ENCODE measurements around the gene CCDC197.

CCDC197 gene

GRCh38 chr14:94051115-94051514 is 54.0 kb downstream of the CCDC197 start:
- H4K20me1 ChIP-seq (ENCODE audit: insufficient read depth): no peaks in the 10 kb centered on the region
- no peak overlapping the region; the same call in 1 of the 2 replicates for H3K4me2 ChIP-seq
- H3K27ac ChIP-seq: peak overlapping the region; percentile 70; the same call in 1 of the 2 replicates
- no peaks in the 10 kb centered on the region for H3K27me3 ChIP-seq (ENCODE audit: insufficient read depth, low read depth)
- no peaks in the 10 kb centered on the region for H3K36me3 ChIP-seq (ENCODE audit: insufficient read depth)
- H3K9ac ChIP-seq: no peak overlapping the region
- H3K79me2 ChIP-seq (ENCODE audit: insufficient read depth, low read depth): peaks cover 4% of the 10 kb centered on the region; the same call in 1 of the 2 replicates
- no peak overlapping the region for H2AFZ ChIP-seq (ENCODE audit: low read depth)
- H3K4me1 ChIP-seq (ENCODE audit: low read depth, poor library complexity, severe bottlenecking): peaks cover 52% of the 10 kb centered on the region
- no peak overlapping the region for H3K4me3 ChIP-seq (IDR thresholded peaks at IDR 0.05; ENCODE audit: insufficient read depth, low read depth, low read length)
- TF ChIP-seq CTCF (conservative IDR thresholded peaks at IDR 0.05; ENCODE audit: low read depth, low read length): 0 out of 2 replicates have a peak, but pooled peaks have one; percentile 19

GRCh38 chr14:94051779-94052178 is 54.7 kb downstream of the CCDC197 start:
- Histone ChIP-seq H2AFZ (ENCODE audit: low read depth) (no peak overlapping the region), H3K4me1 (ENCODE audit: low read depth, poor library complexity, severe bottlenecking) (peaks cover 58% of the 10 kb centered on the region), H3K79me2 (ENCODE audit: insufficient read depth, low read depth) (peaks cover 6% of the 10 kb centered on the region; the same call in 1 of the 2 replicates), H4K20me1 (ENCODE audit: insufficient read depth) (no peaks in the 10 kb centered on the region), H3K9ac (no peak overlapping the region), H3K27ac (peak overlapping the region; percentile 70), H3K27me3 (ENCODE audit: insufficient read depth, low read depth) (no peaks in the 10 kb centered on the region), H3K4me2 (peak overlapping the region; percentile 56), H3K36me3 (ENCODE audit: insufficient read depth) (no peaks in the 10 kb centered on the region), H3K4me3 (IDR thresholded peaks at IDR 0.05; ENCODE audit: insufficient read depth, low read depth, low read length) (no peak overlapping the region)
- no peak for TF ChIP-seq CTCF (conservative IDR thresholded peaks at IDR 0.05; ENCODE audit: low read depth, low read length)

GRCh38 chr14:94052199-94052598 is 55.1 kb downstream of the CCDC197 start:
- Histone ChIP-seq H3K4me1 (ENCODE audit: low read depth, poor library complexity, severe bottlenecking) (peaks cover 62% of the 10 kb centered on the region), H3K36me3 (ENCODE audit: insufficient read depth) (no peaks in the 10 kb centered on the region)

GRCh38 chr14:94052662-94053061 is 55.6 kb downstream of the CCDC197 start:
- Histone ChIP-seq H3K4me3 (IDR thresholded peaks at IDR 0.05; ENCODE audit: insufficient read depth, low read depth, low read length) (no peak overlapping the region), H3K27ac (peak overlapping the region; percentile 70)
- no peak for TF ChIP-seq CTCF (conservative IDR thresholded peaks at IDR 0.05; ENCODE audit: low read depth, low read length)

More at GRCh38 chr14:94052199-94052598, 55.1 kb downstream of the CCDC197 start:
- H4K20me1 ChIP-seq (ENCODE audit: insufficient read depth): 0 out of 2 replicates have a peak, but pooled peaks cover 3% of the 10 kb centered on the region
- no peak overlapping the region; the same call in 1 of the 2 replicates for H3K9ac ChIP-seq
- no peak overlapping the region for H3K4me3 ChIP-seq (IDR thresholded peaks at IDR 0.05; ENCODE audit: insufficient read depth, low read depth, low read length)
- H3K79me2 ChIP-seq (ENCODE audit: insufficient read depth, low read depth): peaks cover 6% of the 10 kb centered on the region; the same call in 1 of the 2 replicates
- no peak overlapping the region for H2AFZ ChIP-seq (ENCODE audit: low read depth)
- peak overlapping the region; percentile 70 for H3K27ac ChIP-seq
- no peaks in the 10 kb centered on the region for H3K27me3 ChIP-seq (ENCODE audit: insufficient read depth, low read depth)
- no peak for TF ChIP-seq CTCF (conservative IDR thresholded peaks at IDR 0.05; ENCODE audit: low read depth, low read length)
- H3K4me2 ChIP-seq: peak overlapping the region; percentile 56

More at GRCh38 chr14:94052662-94053061, 55.6 kb downstream of the CCDC197 start:
- Histone ChIP-seq H3K36me3 (ENCODE audit: insufficient read depth) (no peaks in the 10 kb centered on the region), H3K9ac (peak overlapping the region; percentile 6; the same call in 1 of the 2 replicates), H3K79me2 (ENCODE audit: insufficient read depth, low read depth) (peaks cover 6% of the 10 kb centered on the region; the same call in 1 of the 2 replicates), H2AFZ (ENCODE audit: low read depth) (no peak overlapping the region), H3K27me3 (ENCODE audit: insufficient read depth, low read depth) (no peaks in the 10 kb centered on the region), H3K4me2 (peak overlapping the region; percentile 56), H4K20me1 (ENCODE audit: insufficient read depth) (0 out of 2 replicates have a peak, but pooled peaks cover 5% of the 10 kb centered on the region), H3K4me1 (ENCODE audit: low read depth, poor library complexity, severe bottlenecking) (peaks cover 67% of the 10 kb centered on the region)

Measured in KMS-11 (cell line).